Body of pancreas (tissue), 4 donors: ENCODE measurements around the gene CAPZB.

Experiments
- POLR2A ChIP-seq, 3 donors: fragments of 450-650 bp; IDR thresholded peaks; one replicate each; pipeline ENCODE4 v1.6.1; 2016; ENCODE audit warnings: antibody characterized with exemption in 3 of 3, mild to moderate bottlenecking in 2 of 3
- TF ChIP-seq, protein P1 (sequence below), 7 experiments: fragments of 450-650 bp in 4 of 7; fragments of 200-600 bp in 3 of 7; sonication (generic) in 3 of 7; IDR thresholded peaks; one replicate each; pipeline ENCODE4 v1.5.1; 2016 to 2019; ENCODE audit warnings: antibody characterized with exemption in 7 of 7

DNA sequence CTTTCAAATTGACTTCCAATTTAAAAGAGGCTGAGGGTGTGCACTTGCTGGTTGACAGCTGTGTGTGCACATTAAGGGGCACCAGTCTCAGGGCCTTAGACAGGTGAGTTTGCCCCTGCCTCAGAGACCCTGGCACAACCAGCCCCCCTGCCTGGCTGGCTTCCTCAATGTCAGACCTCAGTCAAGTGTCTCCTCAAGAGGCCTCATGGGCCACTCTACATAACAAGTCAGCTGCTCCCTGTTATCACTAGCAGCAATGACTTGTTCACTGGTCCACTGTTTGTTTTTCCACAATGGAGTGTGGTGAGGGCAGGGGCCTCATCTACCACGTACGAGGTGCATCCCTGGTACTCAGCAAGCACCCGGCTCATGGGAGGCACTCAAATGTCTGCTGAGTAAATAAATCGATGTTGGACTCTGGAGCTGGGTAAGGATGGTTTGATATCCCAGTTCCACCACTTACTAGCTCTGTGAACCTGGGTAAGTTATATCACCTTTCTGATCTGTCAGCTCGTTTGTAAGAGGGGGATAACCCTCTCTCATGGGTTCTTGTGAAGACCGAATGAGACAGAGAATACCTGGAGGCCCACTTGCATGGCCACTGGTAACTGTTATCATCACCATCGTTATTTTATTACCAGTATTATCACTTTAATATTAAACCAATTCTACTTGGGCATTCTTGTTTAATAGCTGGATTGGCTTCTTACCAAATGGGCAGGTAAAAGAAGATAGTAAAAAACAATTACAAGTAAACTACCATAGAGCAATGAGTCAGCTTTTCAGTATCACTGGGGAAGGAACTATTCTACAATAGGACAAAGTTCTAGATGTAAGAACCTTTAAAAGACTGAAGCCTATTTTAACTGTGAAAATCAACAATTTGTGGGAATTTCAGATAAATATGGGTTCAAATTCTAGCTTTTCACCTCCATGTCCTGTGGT, 108.6 kb downstream of the CAPZB start:
- TF ChIP-seq, protein P1, sequence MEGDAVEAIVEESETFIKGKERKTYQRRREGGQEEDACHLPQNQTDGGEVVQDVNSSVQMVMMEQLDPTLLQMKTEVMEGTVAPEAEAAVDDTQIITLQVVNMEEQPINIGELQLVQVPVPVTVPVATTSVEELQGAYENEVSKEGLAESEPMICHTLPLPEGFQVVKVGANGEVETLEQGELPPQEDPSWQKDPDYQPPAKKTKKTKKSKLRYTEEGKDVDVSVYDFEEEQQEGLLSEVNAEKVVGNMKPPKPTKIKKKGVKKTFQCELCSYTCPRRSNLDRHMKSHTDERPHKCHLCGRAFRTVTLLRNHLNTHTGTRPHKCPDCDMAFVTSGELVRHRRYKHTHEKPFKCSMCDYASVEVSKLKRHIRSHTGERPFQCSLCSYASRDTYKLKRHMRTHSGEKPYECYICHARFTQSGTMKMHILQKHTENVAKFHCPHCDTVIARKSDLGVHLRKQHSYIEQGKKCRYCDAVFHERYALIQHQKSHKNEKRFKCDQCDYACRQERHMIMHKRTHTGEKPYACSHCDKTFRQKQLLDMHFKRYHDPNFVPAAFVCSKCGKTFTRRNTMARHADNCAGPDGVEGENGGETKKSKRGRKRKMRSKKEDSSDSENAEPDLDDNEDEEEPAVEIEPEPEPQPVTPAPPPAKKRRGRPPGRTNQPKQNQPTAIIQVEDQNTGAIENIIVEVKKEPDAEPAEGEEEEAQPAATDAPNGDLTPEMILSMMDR (IDR thresholded peaks at IDR 0.05): no peak
- TF ChIP-seq POLR2A (IDR thresholded peaks at IDR 0.05): no peak
